HG03039 (cell line): Measurements from ENCODE around the gene ERC2.

Experiments used
- ATAC-seq: cut with Tn5 transposase; IDR thresholded peaks from one replicate; pipeline ENCODE4 v1.9.1; 2021; ENCODE audit warnings: mild to moderate bottlenecking, moderate library complexity; ENCODE audit not compliant: unreplicated experiment

Gene ERC2

GRCh38 chr3:55576621-55577388, 891.5 kb downstream of the ERC2 start:
- no peak for ATAC-seq

GRCh38 chr3:55574671-55575070, 893.6 kb downstream of the ERC2 start:
- no peak for ATAC-seq

- ATAC-seq: no peak
These were observed 895.5 kb downstream of the ERC2 start for GRCh38 chr3:55572816-55573215.

GRCh38 chr3:55571913-55572312, 896.4 kb downstream of the ERC2 start:
- no peak for ATAC-seq

- ATAC-seq: no peak
These were observed 897.0 kb downstream of the ERC2 start for GRCh38 chr3:55571216-55571813.

GRCh38 chr3:55570271-55570711, 898.0 kb downstream of the ERC2 start:
- no peak for ATAC-seq

- no peak for ATAC-seq
These were observed 899.2 kb downstream of the ERC2 start for GRCh38 chr3:55569033-55569599.

- no peak for ATAC-seq
These were observed 900.7 kb downstream of the ERC2 start for GRCh38 chr3:55567615-55568014.

- no peak for ATAC-seq
These were observed 901.1 kb downstream of the ERC2 start for GRCh38 chr3:55567121-55567520.

GRCh38 chr3:55565521-55565920, 902.7 kb downstream of the ERC2 start:
- no peak for ATAC-seq

- no peak for ATAC-seq
These were observed 903.5 kb downstream of the ERC2 start for GRCh38 chr3:55564726-55565125.

- ATAC-seq: no peak
These were observed 905.6 kb downstream of the ERC2 start for GRCh38 chr3:55562700-55563099.

- ATAC-seq: no peak
These were observed 908.5 kb downstream of the ERC2 start for GRCh38 chr3:55559500-55560423.

GRCh38 chr3:55558316-55558715, 910.0 kb downstream of the ERC2 start:
- no peak for ATAC-seq

GRCh38 chr3:55557549-55557948, 910.7 kb downstream of the ERC2 start:
- no peak for ATAC-seq

- no peak for ATAC-seq
These were observed 911.4 kb downstream of the ERC2 start for GRCh38 chr3:55556619-55557537.

GRCh38 chr3:55555873-55556618, 912.2 kb downstream of the ERC2 start:
- no peak for ATAC-seq

GRCh38 chr3:55554634-55555425, 913.4 kb downstream of the ERC2 start:
- no peak for ATAC-seq

- ATAC-seq: no peak
These were observed 916.6 kb downstream of the ERC2 start for GRCh38 chr3:55551644-55552043.
